NB4 (cell line): ENCODE results near the gene NR3C2.

Experiments
- DNase-seq: peaks from one replicate; pipeline ENCODE4 v3.0.0; 2010; ENCODE audit warnings: low read depth
- H3K4me3 ChIP-seq: one replicate; pipeline ENCODE4 v1.5.1; 2011; ENCODE audit warnings: mild to moderate bottlenecking, low read depth, low read length, moderate library complexity
- CTCF ChIP-seq: IDR thresholded peaks from one replicate; pipeline ENCODE4 v1.5.1; 2012; ENCODE audit warnings: low read depth, low read length
- MAX ChIP-seq: IDR thresholded peaks from 2 replicates; pipeline ENCODE4 v1.6.1; 2011; ENCODE audit warnings: low read depth, low read length
- MYC ChIP-seq: IDR thresholded peaks from 2 replicates; pipeline ENCODE4 v1.6.1; 2011; ENCODE audit warnings: low read depth, low read length
- POLR2A ChIP-seq: IDR thresholded peaks from 2 replicates; pipeline ENCODE4 v1.6.1; 2011; ENCODE audit warnings: mild to moderate bottlenecking; ENCODE audit not compliant: insufficient read length; ENCODE audit errors: extremely low read depth

Gene NR3C2

GRCh38 chr4:148055844-148056243, 386.4 kb downstream of the NR3C2 start:
- DNase-seq, result no peak
- TF ChIP-seq MAX, result no peak
- TF ChIP-seq CTCF, result no peak
- TF ChIP-seq MYC, result no peak
- no peak for TF ChIP-seq POLR2A
- no peak overlapping the region for H3K4me3 ChIP-seq

- no peak overlapping the region for H3K4me3 ChIP-seq
- TF ChIP-seq MAX, result no peak
- TF ChIP-seq POLR2A, result no peak
- TF ChIP-seq MYC, result no peak
- TF ChIP-seq CTCF, result no peak
- DNase-seq, result peak; percentile 32
Observed at GRCh38 chr4:148054275-148054674, 387.9 kb downstream of the NR3C2 start.

DNA sequence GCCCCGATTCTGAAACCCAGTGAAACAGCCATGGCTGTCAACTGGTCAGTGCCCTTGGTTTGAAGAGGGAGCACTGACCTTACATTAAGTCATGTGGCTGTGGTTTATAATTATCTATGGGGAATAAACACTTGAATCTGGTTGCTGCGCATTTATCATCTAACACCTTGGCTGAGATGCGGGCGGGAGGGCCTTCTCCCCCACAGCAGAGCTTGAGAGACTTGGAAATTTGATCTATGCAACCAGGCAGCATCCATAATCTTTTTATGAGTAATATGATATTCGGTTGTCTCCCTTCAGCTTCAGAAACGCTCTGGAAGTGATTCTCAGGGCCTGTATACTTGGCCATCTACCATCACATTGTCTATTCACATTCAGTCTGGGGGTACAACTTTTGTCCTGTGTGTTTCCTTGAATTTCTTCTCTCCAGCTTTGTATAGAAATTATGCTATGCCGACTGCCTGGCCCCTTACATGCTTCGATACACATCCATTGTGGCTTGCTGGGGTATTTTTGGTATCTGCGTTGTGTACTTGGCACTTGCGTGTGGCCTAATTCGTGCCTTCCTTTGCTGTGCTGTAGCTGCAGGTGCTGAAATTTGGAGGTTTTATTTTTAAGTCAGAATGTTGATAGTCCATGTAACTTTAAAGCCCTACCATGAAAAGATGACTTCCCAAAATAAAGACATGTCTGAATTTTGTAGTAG, 388.8 kb downstream of the NR3C2 start:
- DNase-seq, result no peak
- no peak for TF ChIP-seq CTCF
- no peak for TF ChIP-seq POLR2A
- TF ChIP-seq MYC, result no peak
- TF ChIP-seq MAX, result no peak
- no peak overlapping the region for H3K4me3 ChIP-seq

GRCh38 chr4:148052448-148052847, 389.8 kb downstream of the NR3C2 start:
- DNase-seq, result no peak
- H3K4me3 ChIP-seq, result no peak overlapping the region
- TF ChIP-seq POLR2A, result no peak
- TF ChIP-seq MAX, result no peak
- no peak for TF ChIP-seq MYC
- no peak for TF ChIP-seq CTCF

DNA sequence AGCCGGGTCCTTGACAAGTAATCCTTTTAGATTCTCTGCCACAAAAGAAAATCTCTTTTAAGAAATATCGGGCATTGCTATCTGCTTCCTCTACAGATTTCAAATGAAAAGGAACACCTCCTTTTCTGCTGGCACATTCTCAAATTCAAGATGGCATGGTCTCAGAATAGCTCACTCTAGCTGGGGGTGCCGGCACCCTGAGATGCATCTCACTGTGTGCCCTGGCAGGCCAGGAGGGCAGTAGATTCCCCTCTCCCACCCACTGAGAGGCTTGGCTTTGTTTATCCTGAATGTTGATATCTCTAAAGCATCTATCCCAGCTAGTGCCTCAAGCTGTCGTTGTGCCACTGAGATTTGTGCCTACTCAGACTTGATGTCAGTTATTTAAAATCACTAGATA, 390.8 kb downstream of the NR3C2 start:
- DNase-seq, result no peak
- TF ChIP-seq POLR2A (no peak), MYC (no peak), MAX (no peak), CTCF (no peak)
- H3K4me3 ChIP-seq, result no peak overlapping the region

DNA sequence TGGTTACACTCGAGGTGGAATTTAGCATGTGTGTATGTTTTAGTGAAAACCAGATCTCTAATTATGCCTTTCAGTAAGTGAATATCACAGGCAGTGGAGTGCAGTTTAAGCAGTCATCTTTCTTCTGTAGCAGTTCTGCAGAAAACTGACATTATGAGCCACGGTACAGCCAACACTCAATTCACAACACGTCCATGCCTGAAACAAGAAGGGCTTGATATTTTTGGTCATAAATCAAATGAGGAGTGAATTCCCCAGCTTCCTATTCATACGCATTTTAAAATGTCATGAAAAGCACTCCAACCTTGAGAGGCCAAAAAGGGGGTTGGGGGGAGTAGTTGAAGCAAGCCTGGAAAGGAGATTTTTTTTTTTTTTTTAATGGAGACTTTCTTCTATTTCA, 393.6 kb downstream of the NR3C2 start:
- no peak overlapping the region for H3K4me3 ChIP-seq
- DNase-seq, result no peak
- TF ChIP-seq MYC (no peak), CTCF (no peak), POLR2A (no peak), MAX (no peak)
